Astrocyte (in vitro differentiated cells and primary cell): Measurements from ENCODE around the gene ULK4. TPM values are rescaled to one million over a fixed set of nuclear protein-coding genes. Genes with fewer than 3 reads are reported as not detected.
A peak's percentile ranks its signal among the peaks of the same experiment; 100 is the strongest.
"Not testable (repeated sequence)": the region's sequence is repeated elsewhere in the genome, so short reads cannot be mapped to it uniquely, and the experiment has no call there.

Experiments used
- DNase-seq: peaks from one replicate; pipeline ENCODE4 v3.0.0-alpha.2; 2010; ENCODE audit warnings: low read depth
- FAIRE-seq: peaks from 2 replicates; lab custom pipeline; 2011; peaks lifted over from hg19 to GRCh38; lab: Jason Lieb, UNC
- H2AFZ ChIP-seq: 2 replicates; pipeline ENCODE4 v1.6.0; 2012; ENCODE audit warnings: low read depth, low read length, inconsistent platforms
- H3K27ac ChIP-seq: 2 replicates; pipeline ENCODE4 v1.5.1; 2011; ENCODE audit warnings: low read depth, low read length, inconsistent platforms
- H3K27me3 ChIP-seq: 2 replicates; pipeline ENCODE4 v1.6.0; 2011; ENCODE audit warnings: low read length, inconsistent platforms; ENCODE audit not compliant: insufficient read depth
- H3K36me3 ChIP-seq: 2 replicates; pipeline ENCODE4 v1.5.1; 2011; ENCODE audit warnings: low read length, inconsistent platforms; ENCODE audit not compliant: insufficient read depth
- H3K4me1 ChIP-seq: 2 replicates; pipeline ENCODE4 v1.5.1; 2011; ENCODE audit warnings: low read length, inconsistent platforms; ENCODE audit not compliant: insufficient read depth
- H3K4me2 ChIP-seq: 2 replicates; pipeline ENCODE4 v1.6.0; 2012; ENCODE audit warnings: low read length, inconsistent platforms
- H3K4me3 ChIP-seq: 2 replicates; pipeline ENCODE4 v1.5.1; 2011; ENCODE audit warnings: low read depth, mild to moderate bottlenecking, low read length, inconsistent platforms; ENCODE audit not compliant: insufficient read depth
- H3K79me2 ChIP-seq: 2 replicates; pipeline ENCODE4 v1.6.0; 2012; ENCODE audit warnings: mild to moderate bottlenecking, low read length, inconsistent platforms; ENCODE audit not compliant: insufficient read depth
- H3K9ac ChIP-seq: 2 replicates; pipeline ENCODE4 v1.6.0; 2012; ENCODE audit warnings: mild to moderate bottlenecking, low read length, inconsistent platforms
- H3K9me3 ChIP-seq: 2 replicates; pipeline ENCODE4 v1.5.1; 2012; ENCODE audit warnings: low read depth, mild to moderate bottlenecking, low read length, inconsistent platforms; ENCODE audit not compliant: insufficient read depth
- H4K20me1 ChIP-seq: 2 replicates; pipeline ENCODE4 v1.6.0; 2012; ENCODE audit warnings: low read length, inconsistent platforms; ENCODE audit not compliant: insufficient read depth
- H3K27ac Mint-ChIP-seq: one replicate; pipeline ENCODE4 v1.8.0; 2021; ENCODE audit warnings: mild to moderate bottlenecking, mixed read lengths; ENCODE audit not compliant: unreplicated experiment
- H3K27me3 Mint-ChIP-seq: one replicate; pipeline ENCODE4 v1.8.0; 2021; ENCODE audit warnings: low read depth, mixed read lengths; ENCODE audit not compliant: unreplicated experiment
- H3K36me3 Mint-ChIP-seq: one replicate; pipeline ENCODE4 v1.8.0; 2021; ENCODE audit warnings: low read depth, mixed read lengths; ENCODE audit not compliant: unreplicated experiment
- H3K4me1 Mint-ChIP-seq: one replicate; pipeline ENCODE4 v1.8.0; 2021; ENCODE audit warnings: low read depth, mixed read lengths; ENCODE audit not compliant: unreplicated experiment
- H3K4me3 Mint-ChIP-seq: one replicate; pipeline ENCODE4 v1.8.0; 2021; ENCODE audit warnings: mild to moderate bottlenecking, moderate library complexity, mixed read lengths; ENCODE audit not compliant: unreplicated experiment
- H3K9me3 Mint-ChIP-seq: one replicate; pipeline ENCODE4 v1.8.0; 2021; ENCODE audit warnings: mild to moderate bottlenecking, mixed read lengths; ENCODE audit not compliant: unreplicated experiment
- EZH2 ChIP-seq: IDR thresholded peaks from 2 replicates; pipeline ENCODE4 v1.6.1; 2012; ENCODE audit warnings: mild to moderate bottlenecking, low read length, inconsistent platforms; ENCODE audit not compliant: insufficient read depth
- total RNA-seq: library from RNA; stranded (reverse); gene quantifications from 2 replicates; pipeline ENCODE4 v1.2.1, GENCODE V29; 2021
- TF ChIP-seq, protein P1 (sequence below): IDR thresholded peaks from 2 replicates; pipeline ENCODE4 v1.5.1; 2011; ENCODE audit warnings: low read depth, mild to moderate bottlenecking, inconsistent platforms, low read length, moderate library complexity; ENCODE audit not compliant: insufficient read depth

The ULK4 gene
- total RNA-seq, 1 donor from 2014 or later: 6.6 TPM

DNA sequence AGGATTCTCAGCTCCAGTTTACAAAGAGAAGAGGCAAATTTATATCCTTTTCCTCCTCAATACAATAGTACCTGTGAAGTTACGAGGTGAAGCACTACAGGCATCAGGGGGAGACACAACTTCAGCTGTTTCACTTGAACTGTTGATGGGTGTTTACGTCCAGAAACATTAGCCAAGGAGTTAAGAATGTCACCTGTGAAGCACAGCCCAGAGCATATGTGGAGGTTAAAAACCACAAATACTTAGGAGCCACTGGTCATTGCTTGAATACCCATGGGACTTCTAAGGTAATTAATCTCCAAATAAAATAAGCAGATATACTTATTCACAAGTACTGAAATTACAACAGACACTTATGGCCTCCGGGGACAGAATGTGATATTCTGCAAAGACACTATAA is 246.5 kb downstream of the ULK4 start:
- H3K4me3 Mint-ChIP-seq: no peak overlapping the region
- no peak overlapping the region for H3K9ac ChIP-seq
- TF ChIP-seq, protein P1, sequence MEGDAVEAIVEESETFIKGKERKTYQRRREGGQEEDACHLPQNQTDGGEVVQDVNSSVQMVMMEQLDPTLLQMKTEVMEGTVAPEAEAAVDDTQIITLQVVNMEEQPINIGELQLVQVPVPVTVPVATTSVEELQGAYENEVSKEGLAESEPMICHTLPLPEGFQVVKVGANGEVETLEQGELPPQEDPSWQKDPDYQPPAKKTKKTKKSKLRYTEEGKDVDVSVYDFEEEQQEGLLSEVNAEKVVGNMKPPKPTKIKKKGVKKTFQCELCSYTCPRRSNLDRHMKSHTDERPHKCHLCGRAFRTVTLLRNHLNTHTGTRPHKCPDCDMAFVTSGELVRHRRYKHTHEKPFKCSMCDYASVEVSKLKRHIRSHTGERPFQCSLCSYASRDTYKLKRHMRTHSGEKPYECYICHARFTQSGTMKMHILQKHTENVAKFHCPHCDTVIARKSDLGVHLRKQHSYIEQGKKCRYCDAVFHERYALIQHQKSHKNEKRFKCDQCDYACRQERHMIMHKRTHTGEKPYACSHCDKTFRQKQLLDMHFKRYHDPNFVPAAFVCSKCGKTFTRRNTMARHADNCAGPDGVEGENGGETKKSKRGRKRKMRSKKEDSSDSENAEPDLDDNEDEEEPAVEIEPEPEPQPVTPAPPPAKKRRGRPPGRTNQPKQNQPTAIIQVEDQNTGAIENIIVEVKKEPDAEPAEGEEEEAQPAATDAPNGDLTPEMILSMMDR: no peak
- no peak for TF ChIP-seq EZH2
- H3K27ac ChIP-seq: no peak overlapping the region
- H3K9me3 Mint-ChIP-seq: peaks cover 5% of the 10 kb centered on the region
- DNase-seq (peak; percentile 22), FAIRE-seq (no peak)
- H3K4me1 ChIP-seq: peaks cover 10% of the 10 kb centered on the region
- no peaks in the 10 kb centered on the region for H3K79me2 ChIP-seq
- no peak overlapping the region for H3K4me2 ChIP-seq
- no peaks in the 10 kb centered on the region for H3K36me3 ChIP-seq
- no peak overlapping the region for H2AFZ ChIP-seq
- H3K4me3 ChIP-seq: no peak overlapping the region
- no peak overlapping the region for H3K27ac Mint-ChIP-seq
- no peaks in the 10 kb centered on the region for H3K36me3 Mint-ChIP-seq
- H3K9me3 ChIP-seq: no peaks in the 10 kb centered on the region
- no peaks in the 10 kb centered on the region for H4K20me1 ChIP-seq
- peaks cover 22% of the 10 kb centered on the region for H3K4me1 Mint-ChIP-seq
- H3K27me3 Mint-ChIP-seq: no peaks in the 10 kb centered on the region
- H3K27me3 ChIP-seq: no peaks in the 10 kb centered on the region

DNA sequence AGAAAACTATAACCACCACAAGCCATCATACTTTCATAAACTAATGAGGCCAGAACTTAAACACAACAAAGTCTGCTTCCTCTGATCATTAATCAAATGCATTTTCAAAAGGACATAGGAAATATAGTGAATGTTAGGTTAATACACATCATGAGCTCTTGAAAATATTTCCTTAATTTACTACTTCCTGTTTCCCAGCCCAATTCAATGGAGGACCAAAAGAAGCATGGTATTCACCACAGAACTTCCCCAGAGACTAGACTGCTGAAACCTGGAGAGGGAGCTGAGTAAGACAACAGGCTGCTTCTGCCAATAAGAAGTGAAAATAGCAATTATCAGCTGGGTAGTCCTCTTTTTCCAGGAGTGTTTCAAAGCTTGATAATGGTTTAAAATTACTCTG is 250.3 kb downstream of the ULK4 start:
- H3K9me3 Mint-ChIP-seq: peaks cover 10% of the 10 kb centered on the region
- Histone ChIP-seq H3K36me3 (no peaks in the 10 kb centered on the region), H3K4me1 (peaks cover 10% of the 10 kb centered on the region), H3K9me3 (no peaks in the 10 kb centered on the region), H3K4me2 (peak overlapping the region; percentile 79), H3K27me3 (no peaks in the 10 kb centered on the region), H3K4me3 (no peak overlapping the region), H3K79me2 (no peaks in the 10 kb centered on the region), H3K9ac (no peak overlapping the region), H2AFZ (no peak overlapping the region), H3K27ac (peak overlapping the region; percentile 81), H4K20me1 (no peaks in the 10 kb centered on the region)
- H3K27ac Mint-ChIP-seq: peak overlapping the region; percentile 97
- H3K4me1 Mint-ChIP-seq: peaks cover 22% of the 10 kb centered on the region
- peaks cover 5% of the 10 kb centered on the region for H3K36me3 Mint-ChIP-seq
- FAIRE-seq: peak; percentile 69
- H3K4me3 Mint-ChIP-seq: no peak overlapping the region
- peak; percentile 63 for DNase-seq
- TF ChIP-seq, protein P1: no peak
- no peak for TF ChIP-seq EZH2
- no peaks in the 10 kb centered on the region for H3K27me3 Mint-ChIP-seq

DNA sequence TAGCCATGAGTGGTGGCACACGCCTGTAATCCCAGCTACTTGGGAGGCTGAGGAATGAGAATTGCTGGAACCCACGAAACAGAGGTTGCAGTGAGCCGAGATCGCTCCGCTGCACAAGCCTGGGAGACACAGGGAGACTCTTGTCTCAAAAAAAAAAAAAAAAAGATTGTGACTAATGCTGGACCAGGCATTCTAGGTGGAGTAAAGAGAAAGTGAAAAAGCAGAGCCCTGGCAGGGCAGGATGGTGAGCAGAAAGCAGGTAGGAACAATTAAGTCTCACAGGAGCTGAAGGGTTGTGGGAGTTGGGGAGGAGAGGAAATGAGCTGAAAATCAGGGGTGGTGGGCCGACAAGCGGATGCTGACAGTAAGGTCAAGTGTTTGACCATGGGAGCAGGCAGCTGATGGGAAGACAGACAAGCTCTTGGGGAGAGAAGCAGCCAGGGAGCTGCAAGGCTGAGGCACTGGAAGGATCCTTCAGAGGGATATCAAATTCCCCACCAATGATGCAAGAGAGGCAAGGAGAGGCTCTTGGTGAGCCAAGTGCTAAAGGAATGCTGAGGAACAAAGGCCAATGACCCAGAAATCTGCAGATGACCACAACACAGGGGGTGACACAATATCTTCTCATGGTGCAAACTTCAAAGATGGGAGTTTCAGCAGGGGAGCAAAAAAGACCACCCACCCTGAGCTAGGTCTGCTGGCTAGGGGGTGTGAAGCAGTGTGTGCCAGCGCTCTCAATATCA is 251.1 kb downstream of the ULK4 start:
- H3K79me2 ChIP-seq: no peaks in the 10 kb centered on the region
- peaks cover 10% of the 10 kb centered on the region for H3K9me3 Mint-ChIP-seq
- peak overlapping the region; percentile 41 for H3K4me3 Mint-ChIP-seq

DNA sequence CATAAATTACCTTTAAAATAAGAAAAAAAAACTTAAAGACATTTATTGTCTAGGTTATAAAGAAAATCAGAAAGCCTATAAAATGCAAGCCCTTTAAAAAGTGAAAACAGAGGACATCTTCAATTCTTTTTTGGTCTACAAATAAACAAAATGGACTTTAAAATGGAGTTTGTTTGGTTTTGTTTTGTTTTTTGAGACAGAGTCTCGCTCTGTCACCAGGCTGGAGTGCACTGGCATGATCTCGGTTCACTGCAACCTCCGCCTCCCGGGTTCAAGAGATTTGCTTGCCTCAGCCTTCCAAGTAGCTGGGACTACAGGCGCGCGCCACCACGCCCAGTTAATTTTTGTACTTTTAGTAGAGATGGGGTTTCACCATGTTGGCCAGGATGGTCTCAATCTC is 252.7 kb downstream of the ULK4 start:
- H3K27me3 Mint-ChIP-seq, H3K9ac ChIP-seq, H3K27me3 ChIP-seq, H3K4me3 ChIP-seq, FAIRE-seq, H3K36me3 Mint-ChIP-seq, H4K20me1 ChIP-seq, DNase-seq, H3K4me2 ChIP-seq, H3K9me3 ChIP-seq, H3K4me3 Mint-ChIP-seq, H3K27ac Mint-ChIP-seq, H3K27ac ChIP-seq, H3K36me3 ChIP-seq, H2AFZ ChIP-seq, H3K79me2 ChIP-seq: not testable (repeated sequence)
- peaks cover 10% of the 10 kb centered on the region for H3K4me1 ChIP-seq
- peaks cover 19% of the 10 kb centered on the region for H3K4me1 Mint-ChIP-seq
- H3K9me3 Mint-ChIP-seq: peaks cover 10% of the 10 kb centered on the region

More for the DNA sequence above, 251.1 kb downstream of the ULK4 start:
- Mint-ChIP-seq H3K4me1 (peaks cover 22% of the 10 kb centered on the region), H3K27ac (peak overlapping the region; percentile 97), H3K27me3 (no peaks in the 10 kb centered on the region), H3K36me3 (peaks cover 5% of the 10 kb centered on the region)
- peak overlapping the region; percentile 68 for H3K9ac ChIP-seq
- H3K27me3 ChIP-seq: no peaks in the 10 kb centered on the region
- H3K36me3 ChIP-seq: no peaks in the 10 kb centered on the region
- peak overlapping the region; percentile 23 for H2AFZ ChIP-seq
- no peak for TF ChIP-seq EZH2
- TF ChIP-seq, protein P1: no peak
- H3K9me3 ChIP-seq: no peaks in the 10 kb centered on the region
- peaks cover 10% of the 10 kb centered on the region for H3K4me1 ChIP-seq
- H4K20me1 ChIP-seq: no peaks in the 10 kb centered on the region
- peak overlapping the region; percentile 81 for H3K27ac ChIP-seq
- DNase-seq (peak; percentile 90), FAIRE-seq (peak; percentile 97)
- peak overlapping the region; percentile 37 for H3K4me3 ChIP-seq
- peak overlapping the region; percentile 79 for H3K4me2 ChIP-seq
